HCT116 (cell line): ENCODE results near the gene CLASP2. TPM values are rescaled to one million over a fixed set of nuclear protein-coding genes. Genes with fewer than 3 reads are reported as not detected.

Experiments used
- ATAC-seq: fragments of 200-7000 bp; cut with Tn5 transposase; 2 replicates; pipeline ENCODE4 v1.9.1; 2020; ENCODE audit warnings: mild to moderate bottlenecking, moderate library complexity
- BruUV-seq: library from RNA; stranded (reverse); fragments of 400-500 nt; replicated peaks from 2 replicates; lab custom pipeline; 2021; lab: Mats Ljungman, UMichigan
- CTCF ChIA-PET: fragments of 300-600 bp; sonication (Branson Sonifier 250); formaldehyde crosslinking; loops from one replicate; lab custom pipeline; 2021; ENCODE audit warnings: antibody characterized with exemption; lab: Charles Lee
- POLR2A ChIA-PET: fragments of 300-600, 350-600 bp; sonication (Branson Sonifier 250); formaldehyde crosslinking; loops from one replicate; lab custom pipeline; 2021; ENCODE audit warnings: antibody characterized with exemption; lab: Charles Lee
- RAD21 ChIA-PET, 2 experiments: fragments of 300-600 bp; sonication (Branson Sonifier 250); formaldehyde crosslinking; loops; one replicate each; lab custom pipeline; 2023; ENCODE audit warnings: low total read pairs in 2 of 2; ENCODE audit not compliant: uncharacterized antibody in 2 of 2, unreplicated experiment in 2 of 2, low non-redundant PET in 1 of 2; lab: Charles Lee
- DNase-seq: peaks from one replicate; pipeline ENCODE4 v3.0.0-alpha.2; 2010; ENCODE audit warnings: low read depth, low spot score
- H2AFZ ChIP-seq: fragments of 200-600 bp; shearing (Covaris generic), sonication (generic); 2 replicates; pipeline ENCODE4 v1.6.1; 2017; ENCODE audit warnings: low read depth, mixed run types, mixed read lengths, antibody characterized with exemption, low read length; ENCODE audit not compliant: poor library complexity, severe bottlenecking
- H3K27ac ChIP-seq: 2 replicates; pipeline ENCODE4 v1.5.1; 2012; ENCODE audit warnings: low read depth, low read length
- H3K27me3 ChIP-seq: fragments of 200-600 bp; sonication (generic); 2 replicates; pipeline ENCODE4 v1.6.1; 2016; ENCODE audit warnings: mixed run types, low read length, mixed read lengths; ENCODE audit not compliant: insufficient read depth
- H3K36me3 ChIP-seq, 2 experiments: fragments of 200-500 bp in 1 of 2; fragments of 200-600 bp in 1 of 2; sonication (Bioruptor generic) in 1 of 2; sonication (generic) in 1 of 2; 2 replicates each; pipeline versions ENCODE4 v1.5.1 to v1.6.1; 2014 to 2016; ENCODE audit warnings: low read length in 2 of 2, inconsistent platforms in 1 of 2, mixed read lengths in 1 of 2, mixed run types in 1 of 2; ENCODE audit not compliant: insufficient read depth in 2 of 2, control insufficient read depth in 1 of 2
- H3K4me1 ChIP-seq, 2 experiments: fragments of 200-600 bp in 1 of 2; sonication (generic) in 1 of 2; 2 replicates each; pipeline versions ENCODE4 v1.5.1 to v1.6.1; 2012 to 2017; ENCODE audit warnings: low read length in 2 of 2, inconsistent platforms in 1 of 2, mild to moderate bottlenecking in 1 of 2, mixed read lengths in 1 of 2, mixed run types in 1 of 2, moderate library complexity in 1 of 2; ENCODE audit not compliant: insufficient read depth in 2 of 2, control insufficient read depth in 1 of 2
- H3K4me2 ChIP-seq: fragments of 200-600 bp; sonication (generic); 2 replicates; pipeline ENCODE4 v1.6.1; 2017; ENCODE audit warnings: mixed run types, low read length, mixed read lengths
- H3K4me3 ChIP-seq, 2 experiments: fragments of 200-600 bp in 1 of 2; sonication (generic) in 1 of 2; replicated peaks in 1 of 2; 2 replicates each; pipeline ENCODE4 v1.5.1; 2011 to 2016; ENCODE audit warnings: low read length in 2 of 2, control low read depth in 1 of 2, low read depth in 1 of 2, mild to moderate bottlenecking in 1 of 2, mixed read lengths in 1 of 2, mixed run types in 1 of 2
- H3K79me2 ChIP-seq: fragments of 200-600 bp; sonication (generic); 2 replicates; pipeline ENCODE4 v1.6.1; 2017; ENCODE audit warnings: mild to moderate bottlenecking, mixed run types, low read length, moderate library complexity, mixed read lengths; ENCODE audit not compliant: insufficient read depth
- H3K9ac ChIP-seq: fragments of 200-600 bp; sonication (generic); 2 replicates; pipeline ENCODE4 v1.6.1; 2016; ENCODE audit warnings: low read length, mixed read lengths
- H3K9me2 ChIP-seq: fragments of 200-600 bp; sonication (generic), shearing (Covaris generic); 2 replicates; pipeline ENCODE4 v1.6.1; 2017; ENCODE audit warnings: mixed run types, mild to moderate bottlenecking, moderate library complexity; ENCODE audit not compliant: insufficient read depth
- H3K9me3 ChIP-seq, 2 experiments: fragments of 200-500 bp in 1 of 2; fragments of 200-600 bp in 1 of 2; sonication (Bioruptor generic) in 1 of 2; sonication (generic) in 1 of 2; 2 replicates each; pipeline ENCODE4 v1.6.1; 2014 to 2017; ENCODE audit warnings: low read length in 2 of 2, mixed read lengths in 2 of 2, inconsistent platforms in 1 of 2, low read depth in 1 of 2, mild to moderate bottlenecking in 1 of 2, mixed run types in 1 of 2, moderate library complexity in 1 of 2; ENCODE audit not compliant: control insufficient read depth in 1 of 2, insufficient read depth in 1 of 2
- H4K20me1 ChIP-seq: fragments of 200-600 bp; sonication (generic), shearing (Covaris generic); 2 replicates; pipeline ENCODE4 v1.6.1; 2017; ENCODE audit warnings: mixed run types, mild to moderate bottlenecking, moderate library complexity; ENCODE audit not compliant: insufficient read depth
- CBX3 ChIP-seq: IDR thresholded peaks from 2 replicates; pipeline ENCODE4 v1.6.1; 2012; ENCODE audit warnings: low read depth
- CEBPB ChIP-seq: IDR thresholded peaks from 2 replicates; pipeline ENCODE4 v1.6.1; 2012; ENCODE audit warnings: low read depth
- EGR1 ChIP-seq: IDR thresholded peaks from 2 replicates; pipeline ENCODE4 v1.6.1; 2012; ENCODE audit warnings: low read depth
- ELF1 ChIP-seq: IDR thresholded peaks from 2 replicates; pipeline ENCODE4 v1.6.1; 2012; ENCODE audit warnings: low read depth, borderline replicate concordance
- EZH2 ChIP-seq: fragments of 200-600 bp; sonication (generic); IDR thresholded peaks from 2 replicates; pipeline ENCODE4 v1.6.1; 2017; ENCODE audit warnings: antibody characterized with exemption, mixed run types
- FOSL1 ChIP-seq: IDR thresholded peaks from 2 replicates; pipeline ENCODE4 v1.6.1; 2012; ENCODE audit warnings: low read depth
- JUND ChIP-seq: IDR thresholded peaks from 2 replicates; pipeline ENCODE4 v1.6.1; 2012
- POLR2A ChIP-seq: IDR thresholded peaks from 2 replicates; pipeline ENCODE4 v1.7.0; 2011; ENCODE audit warnings: borderline replicate concordance; ENCODE audit not compliant: insufficient read depth, insufficient read length; ENCODE audit errors: extremely low read depth
- POLR2AphosphoS5 ChIP-seq: IDR thresholded peaks from 2 replicates; pipeline ENCODE4 v1.6.1; 2011; ENCODE audit warnings: mild to moderate bottlenecking, low read depth, low read length, moderate library complexity
- SIN3A ChIP-seq: IDR thresholded peaks from 2 replicates; pipeline ENCODE4 v1.6.1; 2012; ENCODE audit warnings: low read depth
- SP1 ChIP-seq: IDR thresholded peaks from 2 replicates; pipeline ENCODE4 v1.6.1; 2012; ENCODE audit warnings: low read depth
- SRF ChIP-seq: IDR thresholded peaks from 2 replicates; pipeline ENCODE4 v1.6.1; 2012; ENCODE audit warnings: low read depth
- YY1 ChIP-seq: IDR thresholded peaks from 2 replicates; pipeline ENCODE4 v1.6.1; 2011; ENCODE audit warnings: low read length, low read depth, moderate library complexity, mild to moderate bottlenecking; ENCODE audit not compliant: insufficient replicate concordance; ENCODE audit errors: extremely low read depth
- ZFX ChIP-seq: fragments of 450-650 bp; IDR thresholded peaks from 2 replicates; pipeline ENCODE4 v1.6.1; 2017
- ZNF274 ChIP-seq: fragments of 200-500 bp; sonication (Bioruptor generic); IDR thresholded peaks from 2 replicates; pipeline ENCODE4 v1.6.1; 2014; ENCODE audit warnings: mild to moderate bottlenecking, low read depth, low read length, inconsistent platforms
- intact Hi-C: fragments of 100-400 bp; cut with micrococcal nuclease; formaldehyde crosslinking; loops from 2 replicates; pipeline ENCODE4 v1.10.0; 2022
- total RNA-seq: library from RNA; stranded (reverse); gene quantifications from one replicate; pipeline ENCODE4 v1.2.1, GENCODE V29; 2021; ENCODE audit not compliant: unreplicated experiment
- TF ChIP-seq, protein P1 (sequence below): IDR thresholded peaks from 2 replicates; pipeline ENCODE4 v1.6.1; 2012; ENCODE audit warnings: low read depth
- TF ChIP-seq, protein P2 (sequence below), 3 experiments: fragments of 200-600 bp in 1 of 3; sonication (generic) in 1 of 3; IDR thresholded peaks in 2 of 3; conservative IDR thresholded peaks in 1 of 3; 2 replicates each; pipeline ENCODE4 v1.5.1; 2012 to 2017; ENCODE audit warnings: low read depth in 2 of 3, low read length in 2 of 3, antibody characterized with exemption in 1 of 3, borderline replicate concordance in 1 of 3, control low read depth in 1 of 3, mild to moderate bottlenecking in 1 of 3, mixed read lengths in 1 of 3, mixed run types in 1 of 3, moderate library complexity in 1 of 3; ENCODE audit not compliant: insufficient read depth in 1 of 3
- TF ChIP-seq, protein P3 (sequence below): IDR thresholded peaks from 2 replicates; pipeline ENCODE4 v1.6.1; 2012

The CLASP2 gene
- total RNA-seq, 1 experiment from 2014 or later: 36.3 TPM

DNA sequence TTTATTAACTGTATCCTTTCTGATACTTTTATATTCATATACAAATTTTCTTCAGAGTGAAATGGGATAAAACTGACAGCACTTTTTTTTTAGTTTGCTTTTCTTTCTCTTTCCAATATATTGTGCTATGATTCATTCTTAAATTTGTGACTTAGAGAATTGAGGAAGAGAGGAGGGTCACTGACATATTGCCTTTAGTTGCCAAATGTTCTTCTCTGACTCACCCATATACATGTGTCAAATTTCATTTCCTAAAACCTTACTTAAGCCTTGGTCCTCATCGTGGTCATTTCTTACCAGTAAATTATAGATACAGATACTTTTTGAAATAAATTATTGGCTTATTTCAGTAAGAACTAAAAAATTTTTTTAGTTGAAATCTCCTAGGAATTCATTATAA, 53.9 kb downstream of the CLASP2 start:
- Histone ChIP-seq H3K4me2 (no peak overlapping the region), H3K36me3 (no peaks in the 10 kb centered on the region), H2AFZ (no peak overlapping the region), H4K20me1 (no peaks in the 10 kb centered on the region), H3K79me2 (peaks cover 7% of the 10 kb centered on the region; the same call in 1 of the 2 replicates), H3K9me2 (no peaks in the 10 kb centered on the region), H3K9ac (no peak overlapping the region), H3K9me3 (no peaks in the 10 kb centered on the region), H3K27ac (no peak overlapping the region), H3K27me3 (no peaks in the 10 kb centered on the region), H3K4me1 (peaks cover 0 to 11% of the 10 kb centered on the region in 2 experiments; a peak in 2 of 4 replicates), H3K4me3 (no peak overlapping the region)
- ATAC-seq: no peak
- TF ChIP-seq ZNF274 (no peak), JUND (0 out of 2 replicates have a peak, but pooled peaks have one; percentile 10), CEBPB (0 out of 2 replicates have a peak, but pooled peaks have one; percentile 29), FOSL1 (peak; percentile 36; the same call in 1 of the 2 replicates), POLR2AphosphoS5 (no peak), YY1 (no peak), SRF (no peak)
- RAD21 ChIA-PET: no interaction called here
- BruUV-seq: no TSS peak
- CTCF ChIA-PET: no interaction called here
- intact Hi-C loops: no loop called here
- DNase-seq: no peak
- POLR2A ChIA-PET: no interaction called here

DNA sequence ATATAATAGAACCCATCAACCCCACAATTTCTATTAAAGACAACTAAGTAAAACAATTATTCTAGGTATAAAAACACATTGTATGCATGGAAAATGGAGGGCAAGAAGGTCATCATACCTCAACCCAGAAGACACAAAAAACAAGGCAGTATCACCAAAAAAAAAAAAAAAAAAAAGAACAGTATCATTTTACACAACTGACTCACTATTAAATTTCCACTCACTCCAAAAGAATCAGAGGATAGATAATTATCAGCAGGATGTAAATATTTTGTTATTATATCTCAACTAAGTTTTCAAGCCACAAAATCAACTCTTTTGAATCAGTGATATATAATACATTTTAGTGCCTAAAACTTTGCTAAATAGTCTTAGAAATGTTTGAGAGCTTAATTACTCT, 55.0 kb downstream of the CLASP2 start:
- POLR2A ChIA-PET: no interaction called here
- H3K4me2 ChIP-seq: no peak overlapping the region
- no TSS peak for BruUV-seq
- no peak overlapping the region for H3K9ac ChIP-seq
- H3K27me3 ChIP-seq: no peaks in the 10 kb centered on the region
- DNase-seq: no peak
- CTCF ChIA-PET: no interaction called here
- no peak overlapping the region for H2AFZ ChIP-seq
- RAD21 ChIA-PET: no interaction called here
- intact Hi-C loops: no loop called here
- H3K36me3 ChIP-seq: no peaks in the 10 kb centered on the region
- H3K79me2 ChIP-seq: peaks cover 15% of the 10 kb centered on the region; the same call in 1 of the 2 replicates
- H3K4me1 ChIP-seq: peaks cover 3 to 14% of the 10 kb centered on the region in 2 experiments; a peak in 3 of 4 replicates
- H3K27ac ChIP-seq: no peak overlapping the region
- no peaks in the 10 kb centered on the region for H4K20me1 ChIP-seq
- H3K9me3 ChIP-seq: no peaks in the 10 kb centered on the region
- no peaks in the 10 kb centered on the region for H3K9me2 ChIP-seq
- H3K4me3 ChIP-seq: no peak overlapping the region
- ATAC-seq: no peak
- TF ChIP-seq, protein P1, sequence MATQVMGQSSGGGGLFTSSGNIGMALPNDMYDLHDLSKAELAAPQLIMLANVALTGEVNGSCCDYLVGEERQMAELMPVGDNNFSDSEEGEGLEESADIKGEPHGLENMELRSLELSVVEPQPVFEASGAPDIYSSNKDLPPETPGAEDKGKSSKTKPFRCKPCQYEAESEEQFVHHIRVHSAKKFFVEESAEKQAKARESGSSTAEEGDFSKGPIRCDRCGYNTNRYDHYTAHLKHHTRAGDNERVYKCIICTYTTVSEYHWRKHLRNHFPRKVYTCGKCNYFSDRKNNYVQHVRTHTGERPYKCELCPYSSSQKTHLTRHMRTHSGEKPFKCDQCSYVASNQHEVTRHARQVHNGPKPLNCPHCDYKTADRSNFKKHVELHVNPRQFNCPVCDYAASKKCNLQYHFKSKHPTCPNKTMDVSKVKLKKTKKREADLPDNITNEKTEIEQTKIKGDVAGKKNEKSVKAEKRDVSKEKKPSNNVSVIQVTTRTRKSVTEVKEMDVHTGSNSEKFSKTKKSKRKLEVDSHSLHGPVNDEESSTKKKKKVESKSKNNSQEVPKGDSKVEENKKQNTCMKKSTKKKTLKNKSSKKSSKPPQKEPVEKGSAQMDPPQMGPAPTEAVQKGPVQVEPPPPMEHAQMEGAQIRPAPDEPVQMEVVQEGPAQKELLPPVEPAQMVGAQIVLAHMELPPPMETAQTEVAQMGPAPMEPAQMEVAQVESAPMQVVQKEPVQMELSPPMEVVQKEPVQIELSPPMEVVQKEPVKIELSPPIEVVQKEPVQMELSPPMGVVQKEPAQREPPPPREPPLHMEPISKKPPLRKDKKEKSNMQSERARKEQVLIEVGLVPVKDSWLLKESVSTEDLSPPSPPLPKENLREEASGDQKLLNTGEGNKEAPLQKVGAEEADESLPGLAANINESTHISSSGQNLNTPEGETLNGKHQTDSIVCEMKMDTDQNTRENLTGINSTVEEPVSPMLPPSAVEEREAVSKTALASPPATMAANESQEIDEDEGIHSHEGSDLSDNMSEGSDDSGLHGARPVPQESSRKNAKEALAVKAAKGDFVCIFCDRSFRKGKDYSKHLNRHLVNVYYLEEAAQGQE: no peak
- TF ChIP-seq SIN3A: no peak
- TF ChIP-seq EGR1: no peak
- TF ChIP-seq SP1: no peak
- no peak for TF ChIP-seq POLR2AphosphoS5
- TF ChIP-seq JUND: no peak
- no peak for TF ChIP-seq CBX3
- TF ChIP-seq, protein P2, sequence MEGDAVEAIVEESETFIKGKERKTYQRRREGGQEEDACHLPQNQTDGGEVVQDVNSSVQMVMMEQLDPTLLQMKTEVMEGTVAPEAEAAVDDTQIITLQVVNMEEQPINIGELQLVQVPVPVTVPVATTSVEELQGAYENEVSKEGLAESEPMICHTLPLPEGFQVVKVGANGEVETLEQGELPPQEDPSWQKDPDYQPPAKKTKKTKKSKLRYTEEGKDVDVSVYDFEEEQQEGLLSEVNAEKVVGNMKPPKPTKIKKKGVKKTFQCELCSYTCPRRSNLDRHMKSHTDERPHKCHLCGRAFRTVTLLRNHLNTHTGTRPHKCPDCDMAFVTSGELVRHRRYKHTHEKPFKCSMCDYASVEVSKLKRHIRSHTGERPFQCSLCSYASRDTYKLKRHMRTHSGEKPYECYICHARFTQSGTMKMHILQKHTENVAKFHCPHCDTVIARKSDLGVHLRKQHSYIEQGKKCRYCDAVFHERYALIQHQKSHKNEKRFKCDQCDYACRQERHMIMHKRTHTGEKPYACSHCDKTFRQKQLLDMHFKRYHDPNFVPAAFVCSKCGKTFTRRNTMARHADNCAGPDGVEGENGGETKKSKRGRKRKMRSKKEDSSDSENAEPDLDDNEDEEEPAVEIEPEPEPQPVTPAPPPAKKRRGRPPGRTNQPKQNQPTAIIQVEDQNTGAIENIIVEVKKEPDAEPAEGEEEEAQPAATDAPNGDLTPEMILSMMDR (IDR thresholded peaks at IDR 0.05 in 2 of 3, conservative IDR thresholded peaks at IDR 0.05 in 1 of 3; ENCODE audit: borderline replicate concordance in 1 of 3, insufficient read depth in 1 of 3, low read depth in 2 of 3, low read length in 2 of 3): no peak
- no peak for TF ChIP-seq FOSL1
- TF ChIP-seq, protein P3, sequence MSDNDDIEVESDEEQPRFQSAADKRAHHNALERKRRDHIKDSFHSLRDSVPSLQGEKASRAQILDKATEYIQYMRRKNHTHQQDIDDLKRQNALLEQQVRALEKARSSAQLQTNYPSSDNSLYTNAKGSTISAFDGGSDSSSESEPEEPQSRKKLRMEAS: no peak
- TF ChIP-seq EZH2: no peak
- TF ChIP-seq CEBPB: no peak
- no peak for TF ChIP-seq ELF1
- no peak for TF ChIP-seq SRF
- TF ChIP-seq ZFX: no peak
- TF ChIP-seq POLR2A: no peak
